Stimulated activated CD4-positive, alpha-beta T cell treated with anti-CD3 and anti-CD28 coated beads, Interleukin-2, amount 100 ng/mL, for 4 hours (primary cell): ENCODE data around the gene RAET1E.
"Not testable (repeated sequence)": the region's sequence is repeated elsewhere in the genome, so short reads cannot be mapped to it uniquely, and the experiment has no call there.

Experiments used
- DNase-seq: peaks from one replicate; pipeline ENCODE4 v3.0.0-alpha.2; 2020; ENCODE audit warnings: low read depth

Gene RAET1E

GRCh38 chr6:149927025-149927424, 29.1 kb upstream of the RAET1E start:
- not testable (repeated sequence) for DNase-seq

- peak; percentile 60 for DNase-seq
These were observed 28.3 kb upstream of the RAET1E start for GRCh38 chr6:149925974-149926777.

- no peak for DNase-seq
These were observed 27.5 kb upstream of the RAET1E start for GRCh38 chr6:149925253-149925973.

- DNase-seq: no peak
These were observed 27.0 kb upstream of the RAET1E start for GRCh38 chr6:149924933-149925252.

- DNase-seq: no peak
These were observed 26.5 kb upstream of the RAET1E start for GRCh38 chr6:149924206-149924932.

- DNase-seq: no peak
These were observed 25.5 kb upstream of the RAET1E start for GRCh38 chr6:149923327-149923986.

GRCh38 chr6:149922642-149923326, 24.9 kb upstream of the RAET1E start, which contains the start of gene RAET1G:
RAET1G (minus strand) TSS chr6:149923121; CDS start chr6:149923010, 111 bp downstream.
- peak; percentile 80 for DNase-seq

GRCh38 chr6:149922091-149922490, 24.2 kb upstream of the RAET1E start:
- DNase-seq: not testable (repeated sequence)

GRCh38 chr6:149921361-149921760, 23.4 kb upstream of the RAET1E start:
- DNase-seq: no peak

GRCh38 chr6:149919834-149920225, 21.9 kb upstream of the RAET1E start:
- DNase-seq: no peak

GRCh38 chr6:149919126-149919833, 21.4 kb upstream of the RAET1E start:
- DNase-seq: not testable (repeated sequence)

GRCh38 chr6:149918151-149918905, 20.4 kb upstream of the RAET1E start:
- no peak for DNase-seq

GRCh38 chr6:149917679-149918078, 19.8 kb upstream of the RAET1E start:
- DNase-seq: no peak

- no peak for DNase-seq
These were observed 18.3 kb upstream of the RAET1E start for GRCh38 chr6:149915970-149916865.

- no peak for DNase-seq
These were observed 15.8 kb upstream of the RAET1E start for GRCh38 chr6:149913540-149914240.

- no peak for DNase-seq
These were observed 15.2 kb upstream of the RAET1E start for GRCh38 chr6:149913085-149913484.

- not testable (repeated sequence) for DNase-seq
These were observed 14.8 kb upstream of the RAET1E start for GRCh38 chr6:149912680-149913079.

- DNase-seq: no peak
These were observed 12.8 kb upstream of the RAET1E start for GRCh38 chr6:149910721-149911151.
